GM19397 (cell line): ENCODE measurements around the gene NDUFV1.
"Not testable (repeated sequence)": the region's sequence is repeated elsewhere in the genome, so short reads cannot be mapped to it uniquely, and the experiment has no call there.

ENCODE experiments used
- ATAC-seq: cut with Tn5 transposase; IDR thresholded peaks from one replicate; pipeline ENCODE4 v1.9.1; 2021; ENCODE audit warnings: mild to moderate bottlenecking, moderate library complexity; ENCODE audit not compliant: unreplicated experiment

The NDUFV1 gene

DNA sequence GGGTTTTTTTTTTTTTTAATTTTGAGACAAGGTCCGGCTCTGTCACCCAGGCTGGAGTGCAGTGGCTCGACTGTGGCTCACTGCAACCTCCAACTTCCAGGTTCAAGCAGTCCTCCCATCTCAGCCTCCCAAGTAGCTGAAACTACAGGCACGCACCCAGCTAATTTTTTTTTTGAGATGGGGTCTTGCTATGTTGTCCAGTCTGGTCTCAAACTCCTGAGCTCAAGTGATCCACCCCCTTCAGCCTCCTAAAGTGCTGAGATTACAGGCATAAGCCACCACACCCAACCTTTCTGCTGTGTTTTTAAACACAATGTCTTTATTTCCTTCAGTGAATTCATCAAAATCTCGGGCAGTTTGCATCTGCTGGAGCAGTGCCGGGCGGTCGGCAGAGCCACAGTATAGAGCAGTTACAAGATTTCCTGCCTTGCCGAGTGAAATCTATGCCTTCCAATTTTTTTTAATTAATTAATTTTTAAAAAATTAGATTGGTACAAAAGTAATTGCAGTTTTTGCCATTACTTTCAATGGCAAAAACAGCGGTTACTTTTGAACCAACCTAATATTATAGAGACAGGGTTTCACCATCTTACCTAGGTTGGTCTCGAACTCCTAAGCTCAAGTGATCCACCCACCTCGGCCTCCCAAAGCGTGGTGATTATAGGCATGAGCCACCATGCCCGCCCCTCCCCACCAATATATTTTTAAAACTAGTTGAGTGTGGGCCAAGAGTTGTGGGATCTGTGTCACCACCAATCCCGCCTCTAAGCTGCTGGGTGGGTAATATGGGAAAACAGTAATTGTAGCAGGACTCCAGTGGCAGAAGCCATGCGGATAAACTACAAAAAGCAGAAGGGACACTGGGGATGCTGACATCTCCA lies 46.5 kb downstream of the NDUFV1 start:
- no peak for ATAC-seq

DNA sequence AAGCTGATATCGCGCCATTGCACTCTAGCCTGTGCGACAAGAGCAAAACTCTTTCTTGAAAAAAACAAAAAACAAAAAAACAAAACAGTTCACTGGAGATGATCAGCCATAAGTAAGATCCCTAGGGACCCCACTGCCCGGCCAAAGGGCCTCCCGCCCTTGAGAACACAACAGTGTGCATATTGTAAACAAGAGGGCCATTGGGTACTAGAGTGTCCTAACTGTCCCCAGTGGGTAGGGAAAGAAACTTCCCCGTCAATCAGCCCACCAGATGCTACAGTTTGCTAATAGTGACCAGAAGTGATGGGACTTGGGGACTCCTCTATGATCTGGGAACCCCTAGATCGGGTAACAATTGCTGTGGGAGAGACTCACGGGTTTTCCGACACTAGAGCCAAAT lies 47.5 kb downstream of the NDUFV1 start:
- ATAC-seq: no peak

DNA sequence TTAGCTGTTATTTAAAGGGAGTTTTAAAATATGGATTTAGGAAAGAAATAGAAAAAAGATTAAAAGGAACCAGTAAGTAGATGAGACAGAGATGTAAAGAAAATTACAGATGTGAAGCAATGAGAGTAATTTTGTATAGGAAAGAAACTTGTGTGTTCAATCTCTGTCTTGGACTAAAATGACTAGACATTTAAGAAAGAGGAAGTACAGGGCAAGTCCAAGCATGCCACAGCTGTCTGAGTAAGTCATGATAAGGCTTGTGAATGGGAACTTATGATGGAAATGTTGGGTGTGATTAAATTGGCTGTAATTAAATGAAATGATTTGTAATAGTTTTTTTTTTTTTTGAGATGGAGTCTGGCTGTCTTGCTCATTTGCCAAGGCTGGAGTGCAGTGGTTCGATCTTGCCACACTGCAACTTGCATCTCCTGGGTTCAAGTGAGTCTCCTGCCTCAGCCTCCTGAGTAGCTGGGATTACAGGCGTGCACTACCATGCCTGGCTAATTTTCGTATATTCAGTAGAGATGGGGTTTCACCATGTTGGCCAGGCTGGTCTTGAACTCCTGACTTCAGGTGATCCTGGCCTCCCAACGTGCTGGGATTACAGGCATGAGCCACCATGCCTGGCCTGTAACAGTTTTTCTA lies 49.7 kb downstream of the NDUFV1 start:
- ATAC-seq: no peak

DNA sequence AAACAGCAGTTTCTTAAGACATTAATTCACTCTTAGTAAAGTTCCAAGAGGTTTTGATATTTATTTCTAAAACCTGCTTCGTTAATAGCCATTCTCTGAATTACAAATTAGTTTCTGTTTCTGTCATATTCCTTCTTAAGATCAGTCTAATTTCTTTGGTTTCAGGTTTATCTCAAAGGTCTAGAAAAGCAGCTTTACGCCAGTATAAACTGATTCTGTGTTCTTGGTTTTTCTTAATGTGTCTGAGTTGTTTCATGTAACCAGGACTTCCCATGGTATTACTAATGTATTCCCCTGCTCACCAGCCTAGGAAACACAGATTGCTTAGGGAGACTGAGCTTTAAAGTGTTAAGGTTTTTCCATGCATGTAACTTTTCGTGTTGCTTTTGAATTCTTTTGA lies 50.6 kb downstream of the NDUFV1 start:
- ATAC-seq: no peak

DNA sequence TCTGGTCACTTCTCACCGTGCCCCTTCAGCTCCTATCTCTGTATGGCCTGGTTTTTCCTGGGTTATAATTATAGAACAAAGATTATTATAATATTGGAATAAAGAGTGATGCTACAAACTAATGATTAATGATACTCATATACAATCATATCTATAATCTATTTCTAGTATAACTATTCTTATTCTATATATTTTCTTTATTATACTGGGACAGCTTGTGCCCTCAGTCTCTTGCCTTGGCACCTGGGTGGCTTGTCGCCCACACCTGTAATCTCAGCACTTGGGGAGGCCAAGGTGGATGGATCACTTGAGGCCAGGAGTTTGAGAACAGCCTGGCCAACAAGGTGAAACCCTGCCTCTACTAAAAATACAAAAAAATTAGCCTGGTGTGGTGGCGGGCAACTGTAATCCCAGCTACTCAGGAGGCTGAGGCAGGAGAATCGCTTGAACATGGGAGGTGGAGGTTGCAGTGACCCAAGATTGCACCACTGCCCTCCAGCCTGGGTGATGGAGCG lies 53.0 kb downstream of the NDUFV1 start:
- ATAC-seq: not testable (repeated sequence)

DNA sequence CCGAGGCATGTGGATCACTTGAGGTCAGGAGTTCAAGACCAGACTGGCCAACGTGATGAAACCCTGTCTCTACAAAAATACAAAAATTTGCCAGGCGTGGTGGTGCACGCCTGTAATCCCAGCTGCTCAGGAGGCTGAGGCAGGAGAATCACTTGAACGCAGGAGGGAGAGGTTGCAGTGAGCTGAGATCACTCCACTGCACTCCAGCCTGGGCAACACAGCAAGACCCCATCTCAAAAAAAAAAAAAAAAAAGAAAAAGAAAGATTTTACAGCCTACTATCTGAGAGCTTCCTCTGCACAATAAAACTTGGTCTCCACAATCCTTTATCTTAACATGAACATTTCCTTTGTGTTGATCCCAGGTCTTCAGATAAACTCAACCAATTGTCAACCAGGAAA lies 54.0 kb downstream of the NDUFV1 start:
- ATAC-seq: not testable (repeated sequence)
